NCI-H2227 (cell line): ENCODE data around the gene GABBR2.

Source experiments
- DNase-seq: peaks from one replicate; lab custom pipeline; 2025; ENCODE audit not compliant: unreplicated experiment; lab: John Stamatoyannopoulos, UW

The GABBR2 gene

GRCh38 chr9:98451576-98451975, 257.2 kb downstream of the GABBR2 start:
- no peak for DNase-seq

GRCh38 chr9:98450496-98450895, 258.2 kb downstream of the GABBR2 start:
- DNase-seq: no peak

- DNase-seq: no peak
Measured at GRCh38 chr9:98449871-98450270, 258.9 kb downstream of the GABBR2 start.

GRCh38 chr9:98445576-98445975, 263.2 kb downstream of the GABBR2 start:
- no peak for DNase-seq

- no peak for DNase-seq
Measured at GRCh38 chr9:98444601-98445000, 264.1 kb downstream of the GABBR2 start.

GRCh38 chr9:98442541-98442940, 266.2 kb downstream of the GABBR2 start:
- no peak for DNase-seq

GRCh38 chr9:98442114-98442513, 266.6 kb downstream of the GABBR2 start:
- DNase-seq: no peak

- no peak for DNase-seq
Measured at GRCh38 chr9:98438666-98439065, 270.1 kb downstream of the GABBR2 start.

GRCh38 chr9:98437458-98438034, 271.2 kb downstream of the GABBR2 start:
- no peak for DNase-seq

- no peak for DNase-seq
Measured at GRCh38 chr9:98432960-98433359, 275.8 kb downstream of the GABBR2 start.

GRCh38 chr9:98432134-98432533, 276.6 kb downstream of the GABBR2 start:
- no peak for DNase-seq

GRCh38 chr9:98430535-98431292, 278.0 kb downstream of the GABBR2 start:
- DNase-seq: no peak

- no peak for DNase-seq
Measured at GRCh38 chr9:98429613-98430012, 279.1 kb downstream of the GABBR2 start.

- DNase-seq: no peak
Measured at GRCh38 chr9:98428454-98428853, 280.3 kb downstream of the GABBR2 start.

- DNase-seq: no peak
Measured at GRCh38 chr9:98427491-98427890, 281.2 kb downstream of the GABBR2 start.

- no peak for DNase-seq
Measured at GRCh38 chr9:98425079-98425478, 283.7 kb downstream of the GABBR2 start.

- no peak for DNase-seq
Measured at GRCh38 chr9:98419260-98419603, 289.5 kb downstream of the GABBR2 start.

GRCh38 chr9:98418578-98419259, 290.0 kb downstream of the GABBR2 start:
- DNase-seq: no peak

- no peak for DNase-seq
Measured at GRCh38 chr9:98416294-98417248, 292.2 kb downstream of the GABBR2 start.

GRCh38 chr9:98415782-98416181, 293.0 kb downstream of the GABBR2 start:
- DNase-seq: no peak

- DNase-seq: no peak
Measured at GRCh38 chr9:98413084-98413483, 295.7 kb downstream of the GABBR2 start.
